SKM-1 treated with dmso at 0.1 percent for 144 hours (cell line): Measurements from ENCODE around the gene PTPN4.

ENCODE experiments used
- DNase-seq: peaks from one replicate; lab custom pipeline; 2025; ENCODE audit not compliant: unreplicated experiment; lab: John Stamatoyannopoulos, UW

PTPN4 gene

GRCh38 chr2:119849838-119850565 is 90.3 kb downstream of the PTPN4 start:
- no peak for DNase-seq

- DNase-seq = peak; percentile 11
These were observed 92.5 kb downstream of the PTPN4 start for GRCh38 chr2:119852214-119852613.

- no peak for DNase-seq
These were observed 94.2 kb downstream of the PTPN4 start for GRCh38 chr2:119853777-119854399.

GRCh38 chr2:119856469-119856901 is 96.8 kb downstream of the PTPN4 start:
- DNase-seq = no peak

- no peak for DNase-seq
These were observed 98.0 kb downstream of the PTPN4 start for GRCh38 chr2:119857742-119858141.

GRCh38 chr2:119859528-119859927 is 99.8 kb downstream of the PTPN4 start:
- peak; percentile 5 for DNase-seq

- DNase-seq = no peak
These were observed 101.2 kb downstream of the PTPN4 start for GRCh38 chr2:119860924-119861323.

- DNase-seq = no peak
These were observed 102.6 kb downstream of the PTPN4 start for GRCh38 chr2:119862127-119862889.

- DNase-seq = no peak
These were observed 104.6 kb downstream of the PTPN4 start for GRCh38 chr2:119864318-119864717.

GRCh38 chr2:119871725-119872124 is 112.0 kb downstream of the PTPN4 start:
- DNase-seq = no peak

GRCh38 chr2:119873350-119874315 is 113.9 kb downstream of the PTPN4 start:
- DNase-seq = no peak

GRCh38 chr2:119879502-119879901 is 119.8 kb downstream of the PTPN4 start:
- DNase-seq = no peak

GRCh38 chr2:119888680-119889079 is 129.0 kb downstream of the PTPN4 start:
- no peak for DNase-seq

- DNase-seq = no peak
These were observed 138.1 kb downstream of the PTPN4 start for GRCh38 chr2:119897736-119898395.

- no peak for DNase-seq
These were observed 141.3 kb downstream of the PTPN4 start for GRCh38 chr2:119901013-119901412.

GRCh38 chr2:119910566-119910965 is 150.8 kb downstream of the PTPN4 start:
- DNase-seq = no peak

GRCh38 chr2:119914266-119914665 is 154.5 kb downstream of the PTPN4 start:
- DNase-seq = no peak

GRCh38 chr2:119921825-119922224 is 162.1 kb downstream of the PTPN4 start:
- DNase-seq = no peak

- DNase-seq = no peak
These were observed 163.0 kb downstream of the PTPN4 start for GRCh38 chr2:119922699-119923098.

GRCh38 chr2:119929537-119929936 is 169.8 kb downstream of the PTPN4 start:
- DNase-seq = no peak
